Prostate gland (tissue), 2 donors: Measurements from ENCODE around the gene M1AP. TPM values are rescaled to one million over a fixed set of nuclear protein-coding genes. Genes with fewer than 3 reads are reported as not detected.

Source experiments
- DNase-seq: peaks from one replicate; pipeline ENCODE4 v3.0.0-alpha.2; 2019; ENCODE audit warnings: low spot score
- H3K27ac ChIP-seq, 2 donors: fragments of 200-600 bp; sonication (generic); 2 replicates each; pipeline ENCODE4 v1.5.1; 2017 to 2019
- H3K27me3 ChIP-seq: fragments of 200-600 bp; sonication (generic); replicated peaks from 2 replicates; pipeline ENCODE4 v1.5.1; 2019; ENCODE audit not compliant: insufficient read depth
- H3K36me3 ChIP-seq, 2 donors: fragments of 200-600 bp; sonication (generic); 1 replicate in 1 of 2; 2 replicates in 1 of 2; pipeline versions ENCODE4 v1.5.1 to v1.8.1; 2017 to 2019
- H3K4me1 ChIP-seq: fragments of 200-600 bp; sonication (generic); replicated peaks from 2 replicates; pipeline ENCODE4 v1.5.1; 2019
- H3K4me3 ChIP-seq, 2 donors: fragments of 200-600 bp; sonication (generic); 2 replicates each; pipeline ENCODE4 v1.5.1; 2017 to 2019
- H3K9me3 ChIP-seq: fragments of 200-600 bp; sonication (generic); 2 replicates; pipeline ENCODE4 v1.5.1; 2017
- POLR2A ChIP-seq: fragments of 450-650 bp; IDR thresholded peaks from one replicate; pipeline ENCODE4 v1.6.1; 2016; ENCODE audit warnings: antibody characterized with exemption, mild to moderate bottlenecking
- POLR2AphosphoS5 ChIP-seq: sonication (generic); formaldehyde crosslinking; IDR thresholded peaks from one replicate; pipeline ENCODE4 v1.6.1; 2017; ENCODE audit warnings: antibody characterized with exemption
- WGBS: methylation state at CpG from one replicate; pipeline ENCODE4 v1.1.5; 2018; 5-methylcytosine and 5-hydroxymethylcytosine counted together
- intact Hi-C: fragments of 100-400 bp; cut with DNase I; formaldehyde crosslinking; loops from one replicate; pipeline ENCODE4 v1.14.2; 2022
- total RNA-seq, 2 donors: library from RNA; depleted of rRNA; stranded (reverse); fragments of >200 nt; gene quantifications; one replicate each; pipeline ENCODE4 v1.1.0, GENCODE V29; 2016
- TF ChIP-seq, protein P1 (sequence below), 4 experiments: fragments of 200-600 bp in 2 of 4; fragments of 450-650 bp in 2 of 4; sonication (generic) in 2 of 4; IDR thresholded peaks; 1 replicate in 3 of 4; 2 replicates in 1 of 4; pipeline ENCODE4 v1.5.1; 2016 to 2019; ENCODE audit warnings: antibody characterized with exemption in 4 of 4, mild to moderate bottlenecking in 2 of 4, moderate library complexity in 2 of 4

The M1AP gene
- total RNA-seq, 2 donors from 2014 or later = 0.18 to 10.9 TPM

DNA sequence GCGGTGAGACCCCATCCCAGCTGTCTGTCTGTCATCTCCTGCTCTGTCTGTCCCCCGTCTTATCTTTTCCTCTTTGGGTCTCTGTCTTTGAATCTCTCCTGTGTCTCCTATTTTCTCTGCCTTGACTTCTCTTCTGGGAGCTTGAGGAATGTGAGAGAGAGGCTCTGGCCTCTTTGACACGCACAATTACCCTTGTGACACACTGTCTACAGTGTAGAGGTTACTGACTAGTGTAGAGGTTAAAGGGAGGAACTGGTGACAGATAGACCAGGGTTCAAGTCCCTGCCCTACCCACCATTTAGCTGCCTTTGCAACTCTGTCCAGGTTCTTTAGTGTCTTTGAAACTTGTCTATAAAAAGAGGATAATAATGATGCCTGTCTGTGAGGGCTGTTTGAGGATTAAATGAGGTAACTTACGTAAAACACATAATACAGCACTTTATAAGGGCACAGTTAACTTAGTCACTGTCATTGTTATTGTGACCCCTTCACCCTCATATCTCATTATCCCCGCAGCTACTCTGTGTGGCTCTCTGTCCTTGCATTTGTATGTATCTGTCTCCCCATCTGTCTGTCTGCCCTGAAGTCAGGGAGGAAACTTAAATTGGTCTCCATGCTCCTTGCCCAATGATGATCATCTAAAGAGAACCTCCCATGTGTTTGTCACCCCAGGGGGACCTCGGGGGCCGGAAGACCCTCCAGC, 25.8 kb upstream of the M1AP start:
- Histone ChIP-seq H3K9me3 (no peaks in the 10 kb centered on the region), H3K36me3 (no peaks in the 10 kb centered on the region), H3K4me3 (no peak overlapping the region), H3K27ac (no peak overlapping the region), H3K4me1 (no peaks in the 10 kb centered on the region), H3K27me3 (no peaks in the 10 kb centered on the region)
- TF ChIP-seq POLR2A = no peak
- no peak for TF ChIP-seq POLR2AphosphoS5
- TF ChIP-seq, protein P1, sequence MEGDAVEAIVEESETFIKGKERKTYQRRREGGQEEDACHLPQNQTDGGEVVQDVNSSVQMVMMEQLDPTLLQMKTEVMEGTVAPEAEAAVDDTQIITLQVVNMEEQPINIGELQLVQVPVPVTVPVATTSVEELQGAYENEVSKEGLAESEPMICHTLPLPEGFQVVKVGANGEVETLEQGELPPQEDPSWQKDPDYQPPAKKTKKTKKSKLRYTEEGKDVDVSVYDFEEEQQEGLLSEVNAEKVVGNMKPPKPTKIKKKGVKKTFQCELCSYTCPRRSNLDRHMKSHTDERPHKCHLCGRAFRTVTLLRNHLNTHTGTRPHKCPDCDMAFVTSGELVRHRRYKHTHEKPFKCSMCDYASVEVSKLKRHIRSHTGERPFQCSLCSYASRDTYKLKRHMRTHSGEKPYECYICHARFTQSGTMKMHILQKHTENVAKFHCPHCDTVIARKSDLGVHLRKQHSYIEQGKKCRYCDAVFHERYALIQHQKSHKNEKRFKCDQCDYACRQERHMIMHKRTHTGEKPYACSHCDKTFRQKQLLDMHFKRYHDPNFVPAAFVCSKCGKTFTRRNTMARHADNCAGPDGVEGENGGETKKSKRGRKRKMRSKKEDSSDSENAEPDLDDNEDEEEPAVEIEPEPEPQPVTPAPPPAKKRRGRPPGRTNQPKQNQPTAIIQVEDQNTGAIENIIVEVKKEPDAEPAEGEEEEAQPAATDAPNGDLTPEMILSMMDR (IDR thresholded peaks at IDR 0.05) = no peak
- WGBS = 84% methylated on average over 7 of the region's 7 CpGs
- intact Hi-C loops = no loop called here
- DNase-seq = no peak

DNA sequence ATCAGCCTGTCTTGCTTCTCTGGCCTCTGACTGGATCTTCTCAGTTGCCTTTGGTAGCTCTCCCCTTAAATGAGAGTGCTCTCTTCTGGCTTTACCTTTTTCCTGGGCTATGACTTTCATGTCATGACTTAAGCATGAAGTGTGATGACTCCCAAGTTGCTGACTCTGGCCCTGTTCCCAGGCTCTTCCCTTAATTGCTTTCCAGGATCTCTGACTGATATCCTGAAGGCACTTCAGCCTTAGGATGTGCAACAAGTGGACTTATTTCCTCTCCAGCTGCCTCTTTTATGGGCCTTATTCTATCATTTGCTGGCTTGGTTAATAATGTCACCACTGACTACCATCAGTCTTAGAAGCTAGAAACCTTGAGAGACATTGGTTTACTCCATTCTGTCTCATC, 23.3 kb upstream of the M1AP start:
- TF ChIP-seq, protein P1 (IDR thresholded peaks at IDR 0.05) = no peak
- TF ChIP-seq POLR2A (no peak), POLR2AphosphoS5 (no peak)
- H3K27ac ChIP-seq = no peak overlapping the region
- no peaks in the 10 kb centered on the region for H3K9me3 ChIP-seq
- H3K27me3 ChIP-seq = no peaks in the 10 kb centered on the region
- no peak overlapping the region for H3K4me3 ChIP-seq
- DNase-seq = no peak
- intact Hi-C loops = no loop called here
- H3K36me3 ChIP-seq = no peaks in the 10 kb centered on the region
- H3K4me1 ChIP-seq = no peaks in the 10 kb centered on the region

- Histone ChIP-seq H3K4me3 (no peak overlapping the region), H3K4me1 (no peaks in the 10 kb centered on the region), H3K27me3 (no peaks in the 10 kb centered on the region), H3K9me3 (no peaks in the 10 kb centered on the region), H3K36me3 (no peaks in the 10 kb centered on the region), H3K27ac (no peak overlapping the region)
- DNase-seq = no peak
- WGBS = 95% methylated on average over 7 of the region's 7 CpGs
- intact Hi-C loops = no loop called here
- TF ChIP-seq POLR2A = no peak
- TF ChIP-seq, protein P1 (IDR thresholded peaks at IDR 0.05) = no peak
- TF ChIP-seq POLR2AphosphoS5 = no peak
Measured at GRCh38 chr2:74670263-74670662, 22.1 kb upstream of the M1AP start.

DNA sequence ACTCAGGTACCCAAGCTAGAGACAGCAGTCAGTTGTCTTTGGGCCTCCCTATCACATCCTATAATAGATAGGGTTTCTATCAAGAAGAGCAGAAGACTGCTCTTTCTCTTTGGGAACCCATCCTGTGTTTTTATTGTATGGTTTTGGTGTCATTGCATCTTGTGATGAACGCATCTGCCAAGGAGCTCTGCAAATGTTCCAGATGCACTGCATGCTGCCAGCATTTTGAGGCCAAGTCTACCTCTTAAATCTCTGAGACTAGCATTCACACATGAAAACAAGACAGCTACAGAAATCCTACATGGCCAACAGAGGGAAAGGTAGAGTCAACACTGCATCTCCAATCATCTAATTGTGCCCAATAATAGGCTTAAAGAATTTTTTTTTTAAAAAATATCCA, 20.0 kb upstream of the M1AP start:
- Histone ChIP-seq H3K27me3 (no peaks in the 10 kb centered on the region), H3K4me1 (no peaks in the 10 kb centered on the region), H3K9me3 (no peaks in the 10 kb centered on the region), H3K36me3 (no peaks in the 10 kb centered on the region), H3K4me3 (no peak overlapping the region), H3K27ac (no peak overlapping the region)
- WGBS = 83% methylated on average over 1 of the region's 1 CpG
- TF ChIP-seq, protein P1 (IDR thresholded peaks at IDR 0.05) = no peak
- TF ChIP-seq POLR2AphosphoS5 (no peak), POLR2A (no peak)
- no peak for DNase-seq
- intact Hi-C loops = no loop called here

- Histone ChIP-seq H3K4me3 (no peak overlapping the region), H3K36me3 (no peaks in the 10 kb centered on the region), H3K9me3 (no peaks in the 10 kb centered on the region), H3K4me1 (no peaks in the 10 kb centered on the region), H3K27me3 (no peaks in the 10 kb centered on the region), H3K27ac (no peak overlapping the region)
- intact Hi-C loops = no loop called here
- DNase-seq = no peak
- TF ChIP-seq POLR2AphosphoS5 = no peak
- TF ChIP-seq, protein P1 (IDR thresholded peaks at IDR 0.05) = no peak
- no peak for TF ChIP-seq POLR2A
- WGBS = 76% methylated on average over 2 of the region's 2 CpGs
Measured at GRCh38 chr2:74659462-74659861, 11.3 kb upstream of the M1AP start.
